ENCODE data around the gene ZNF771. TPM values are rescaled to one million over a fixed set of nuclear protein-coding genes. Genes with fewer than 3 reads are reported as not detected.

Gene ZNF771
- total and polyA plus RNA-seq, 2 donors from 2014 or later: 7.8 to 14.8 TPM

DNA sequence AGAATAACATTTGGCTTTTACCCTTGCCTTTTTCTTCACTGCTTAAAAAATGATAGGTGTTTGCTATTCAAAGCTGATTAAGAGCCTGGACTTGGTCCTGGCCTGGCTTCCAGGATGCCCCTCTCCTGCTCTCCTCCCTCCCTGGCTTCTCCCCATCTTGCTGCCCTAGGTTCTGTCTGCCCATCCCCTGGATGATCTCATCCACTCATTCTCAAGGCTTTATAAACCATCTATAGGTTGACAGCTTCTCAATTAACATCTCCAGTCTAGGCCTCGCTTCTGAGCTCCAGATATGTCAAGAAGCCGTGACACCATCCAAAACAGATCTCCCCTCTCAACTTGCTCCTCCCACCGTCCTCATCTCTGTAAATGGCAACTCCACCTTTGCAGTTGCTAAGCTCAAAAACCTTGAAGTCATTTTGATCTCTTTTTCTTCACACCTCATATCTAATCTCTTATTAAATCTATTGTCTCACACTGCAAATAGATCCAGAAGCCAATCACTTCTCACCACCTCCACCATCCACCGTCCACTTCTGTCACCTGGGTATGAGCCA lies 8.7 kb downstream of the ZNF771 start:
- peaks cover 0 to 25% (median 7%) of the 10 kb centered on the region in 3 donors for H3K4me1 ChIP-seq (ENCODE audit: control insufficient read depth in 2 of 3, insufficient read depth in 2 of 3, low read depth in 1 of 3, low read length in 3 of 3)
- no peaks in the 10 kb centered on the region for H3K9me3 ChIP-seq (ENCODE audit: control insufficient read depth in 2 of 3, insufficient read depth in 1 of 3, low read length in 3 of 3)
- TF ChIP-seq CTCF (IDR thresholded peaks at IDR 0.05; ENCODE audit: borderline replicate concordance, extremely low read depth, insufficient read depth): no peak
- FAIRE-seq (no peak), DNase-seq (no peak)
- intact Hi-C loops (cut with DNase I): no loop called here
- H3K27ac ChIP-seq (ENCODE audit: low read depth in 2 of 2, low read length in 2 of 2): no peak overlapping the region
- H3K36me3 ChIP-seq (ENCODE audit: control insufficient read depth in 2 of 3, insufficient read depth in 3 of 3, low read length in 3 of 3): peaks cover 0 to 5% (median 4%) of the 10 kb centered on the region in 3 donors
- no peak overlapping the region for H3K4me3 ChIP-seq (ENCODE audit: low read length in 3 of 3)
- no peak overlapping the region for H3K9ac ChIP-seq (ENCODE audit: low read length in 3 of 3)
- no peaks in the 10 kb centered on the region for H3K27me3 ChIP-seq (ENCODE audit: control insufficient read depth, insufficient read depth, low read length)

- no peak for FAIRE-seq
- Histone ChIP-seq H3K27me3 (ENCODE audit: control insufficient read depth, insufficient read depth, low read length) (no peaks in the 10 kb centered on the region), H3K9ac (ENCODE audit: low read length in 3 of 3) (peak overlapping the region in 1 of 3 donors; percentile 8), H3K4me3 (ENCODE audit: low read length in 3 of 3) (peak overlapping the region in 2 of 3 donors; percentile 49 to 69), H3K27ac (ENCODE audit: low read depth in 2 of 2, low read length in 2 of 2) (peak overlapping the region; percentile 78 to 86), H3K4me1 (ENCODE audit: control insufficient read depth in 2 of 3, insufficient read depth in 2 of 3, low read depth in 1 of 3, low read length in 3 of 3) (peaks cover 0 to 19% (median 7%) of the 10 kb centered on the region in 3 donors), H3K9me3 (ENCODE audit: control insufficient read depth in 2 of 3, insufficient read depth in 1 of 3, low read length in 3 of 3) (no peaks in the 10 kb centered on the region), H3K36me3 (ENCODE audit: control insufficient read depth in 2 of 3, insufficient read depth in 3 of 3, low read length in 3 of 3) (peaks cover 0 to 4% (median 4%) of the 10 kb centered on the region in 3 donors)
- no peak for DNase-seq
- intact Hi-C loops (cut with DNase I): no loop called here
- TF ChIP-seq CTCF (IDR thresholded peaks at IDR 0.05; ENCODE audit: borderline replicate concordance, extremely low read depth, insufficient read depth): no peak
Measured at GRCh38 chr16:30416624-30417528, 9.5 kb downstream of the ZNF771 start.

GRCh38 chr16:30417529-30418349 lies 10.3 kb downstream of the ZNF771 start:
- Histone ChIP-seq H3K36me3 (ENCODE audit: control insufficient read depth in 2 of 3, insufficient read depth in 3 of 3, low read length in 3 of 3) (peaks cover 0 to 5% (median 4%) of the 10 kb centered on the region in 3 donors), H3K9ac (ENCODE audit: low read length in 3 of 3) (peak overlapping the region in 2 of 3 donors; percentile 22 to 51), H3K27ac (ENCODE audit: low read depth in 2 of 2, low read length in 2 of 2) (peak overlapping the region; percentile 78 to 86), H3K27me3 (ENCODE audit: control insufficient read depth, insufficient read depth, low read length) (no peaks in the 10 kb centered on the region), H3K4me3 (ENCODE audit: low read length in 3 of 3) (peak overlapping the region; percentile 1 to 69 (median 49)), H3K4me1 (ENCODE audit: control insufficient read depth in 2 of 3, insufficient read depth in 2 of 3, low read depth in 1 of 3, low read length in 3 of 3) (peaks cover 0 to 14% (median 2%) of the 10 kb centered on the region in 3 donors), H3K9me3 (ENCODE audit: control insufficient read depth in 2 of 3, insufficient read depth in 1 of 3, low read length in 3 of 3) (no peaks in the 10 kb centered on the region)
- no peak for FAIRE-seq
- TF ChIP-seq CTCF (IDR thresholded peaks at IDR 0.05; ENCODE audit: borderline replicate concordance, extremely low read depth, insufficient read depth): peak; percentile 25
- peak; percentile 89 to 96 (median 96) for DNase-seq
- intact Hi-C loops (cut with DNase I): no loop called here

All from kidney (tissue), 14 donors.